Measurements from ENCODE around the gene FAAP100. TPM values are rescaled to one million over a fixed set of nuclear protein-coding genes. Genes with fewer than 3 reads are reported as not detected.

Gene FAAP100
- total and polyA plus RNA-seq, 7 donors: 11.6 to 16.3 (median 12.6) TPM

- Histone ChIP-seq H3K9me3 (no peaks in the 10 kb centered on the region), H3K27me3 (ENCODE audit: insufficient read depth in 3 of 3, low read length in 2 of 3) (no peaks in the 10 kb centered on the region), H3K4me3 (no peak overlapping the region), H3K4me1 (peaks cover 4% of the 10 kb centered on the region), H3K36me3 (ENCODE audit: insufficient read depth in 1 of 2, low read depth in 1 of 2) (no peaks in the 10 kb centered on the region), H3K27ac (no peak overlapping the region)
- no peak for ATAC-seq
- TF ChIP-seq CTCF (IDR thresholded peaks at IDR 0.05): no peak
- intact Hi-C loops (cut with DNase I): no loop called here
- WGBS, 3 donors: 51 to 57% (median 53%) methylated on average over 18 of the region's 18 CpGs
- no peak for DNase-seq
These were observed 60.0 kb downstream of the FAAP100 start for GRCh38 chr17:81492202-81492601.

DNA sequence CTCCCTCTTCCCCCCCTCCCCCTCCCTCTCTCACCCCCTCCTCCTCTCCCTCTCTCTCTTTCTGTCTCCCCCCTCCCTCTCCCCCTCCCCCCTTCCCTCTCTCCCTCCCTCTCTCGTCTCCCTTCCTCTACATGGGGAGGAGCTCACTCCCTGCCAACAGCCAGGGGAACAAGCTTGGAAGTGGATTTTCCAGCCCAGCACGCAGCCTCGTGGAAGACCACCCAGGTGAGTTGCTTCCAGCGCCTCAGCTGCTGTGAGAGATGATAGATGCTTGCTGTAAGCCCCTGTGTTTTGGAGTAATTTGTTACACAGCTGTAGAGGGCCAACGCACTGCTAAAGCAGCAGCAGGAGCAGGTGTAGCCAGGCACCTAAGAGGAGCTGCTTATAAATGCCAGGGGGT is 60.4 kb downstream of the FAAP100 start:
- Histone ChIP-seq H3K36me3 (ENCODE audit: insufficient read depth in 1 of 2, low read depth in 1 of 2) (no peaks in the 10 kb centered on the region), H3K9me3 (no peaks in the 10 kb centered on the region), H3K4me3 (no peak overlapping the region), H3K27ac (no peak overlapping the region), H3K27me3 (ENCODE audit: insufficient read depth in 3 of 3, low read length in 2 of 3) (no peaks in the 10 kb centered on the region), H3K4me1 (peaks cover 4% of the 10 kb centered on the region)
- intact Hi-C loops (cut with DNase I): no loop called here
- WGBS, 3 donors: 10 to 17% (median 15%) methylated on average over 5 of the region's 5 CpGs
- no peak for TF ChIP-seq CTCF (IDR thresholded peaks at IDR 0.05)
- DNase-seq: no peak
- ATAC-seq: no peak

GRCh38 chr17:81491181-81491581 is 61.0 kb downstream of the FAAP100 start:
- H3K27ac ChIP-seq: no peak overlapping the region
- peaks cover 4% of the 10 kb centered on the region for H3K4me1 ChIP-seq
- no peaks in the 10 kb centered on the region for H3K27me3 ChIP-seq (ENCODE audit: insufficient read depth in 3 of 3, low read length in 2 of 3)
- H3K9me3 ChIP-seq: no peaks in the 10 kb centered on the region
- no peak for DNase-seq
- no peak for ATAC-seq
- WGBS, 3 donors: 29 to 46% (median 44%) methylated on average over 4 to 5 of the region's 5 CpGs
- no peak for TF ChIP-seq CTCF (IDR thresholded peaks at IDR 0.05)
- H3K36me3 ChIP-seq (ENCODE audit: insufficient read depth in 1 of 2, low read depth in 1 of 2): no peaks in the 10 kb centered on the region
- H3K4me3 ChIP-seq: no peak overlapping the region
- intact Hi-C loops (cut with DNase I): no loop called here

- Histone ChIP-seq H3K27ac (no peak overlapping the region), H3K9me3 (no peaks in the 10 kb centered on the region), H3K36me3 (ENCODE audit: insufficient read depth in 1 of 2, low read depth in 1 of 2) (no peaks in the 10 kb centered on the region), H3K27me3 (ENCODE audit: insufficient read depth in 3 of 3, low read length in 2 of 3) (no peaks in the 10 kb centered on the region), H3K4me3 (no peak overlapping the region), H3K4me1 (peaks cover 4% of the 10 kb centered on the region)
- no peak for DNase-seq
- WGBS, 3 donors: 54 to 66% (median 65%) methylated on average over 14 of the region's 14 CpGs
- ATAC-seq: no peak
- intact Hi-C loops (cut with DNase I): no loop called here
- no peak for TF ChIP-seq CTCF (IDR thresholded peaks at IDR 0.05)
These were observed 61.9 kb downstream of the FAAP100 start for GRCh38 chr17:81489998-81490992.

Other genes starting within 250 kb of the FAAP100 start
- 10 to 100 TPM in 1 of 4 donors, 1 to 10 TPM in 3; 6.0 to 10.7 (median 7.7) TPM for gene BAHCC1, start 156.9 kb downstream of the FAAP100 start, total RNA-seq
- gene BAHCC1, start 156.9 kb downstream of the FAAP100 start, polyA plus RNA-seq: 1 to 10 TPM; 2.8 to 6.6 (median 4.1) TPM
- 100 to 1,000 TPM; 341 to 567 (median 431) TPM for gene ACTG1, start 39.6 kb downstream of the FAAP100 start, total RNA-seq
- gene ACTG1, start 39.6 kb downstream of the FAAP100 start, polyA plus RNA-seq: 100 to 1,000 TPM; 150 to 620 (median 219) TPM
- gene FSCN2, start 24.0 kb downstream of the FAAP100 start, total RNA-seq: under 1 TPM in 3 of 4 donors, not detected in 1; 0.13 to 0.71 (median 0.38) TPM
- under 1 TPM; 0.08 to 0.09 (median 0.08) TPM for gene FSCN2, start 24.0 kb downstream of the FAAP100 start, polyA plus RNA-seq
- 100 to 1,000 TPM; 151 to 324 (median 219) TPM for gene NPLOC4, start 84.8 kb upstream of the FAAP100 start, total RNA-seq
- 100 to 1,000 TPM in 2 of 3 donors, 10 to 100 TPM in 1; 87.3 to 414 (median 117) TPM for gene NPLOC4, start 84.8 kb upstream of the FAAP100 start, polyA plus RNA-seq
- gene TSPAN10, start 84.8 kb upstream of the FAAP100 start, total RNA-seq: under 1 TPM in 2 of 4 donors, not detected in 2; 0.22 to 0.67 TPM
- under 1 TPM; 0.09 to 0.39 (median 0.14) TPM for gene TSPAN10, start 84.8 kb upstream of the FAAP100 start, polyA plus RNA-seq
- under 1 TPM in 1 of 4 donors, not detected in 3; 0.64 TPM for gene PDE6G, start 104.2 kb upstream of the FAAP100 start, total RNA-seq
- 1 to 10 TPM in 1 of 3 donors, under 1 TPM in 2; 0.25 to 1.5 (median 0.56) TPM for gene PDE6G, start 104.2 kb upstream of the FAAP100 start, polyA plus RNA-seq
- 10 to 100 TPM; 15.5 to 23.6 (median 20.5) TPM for gene OXLD1, start 114.3 kb upstream of the FAAP100 start, total RNA-seq
- 10 to 100 TPM; 35.1 to 44.9 (median 39.8) TPM for gene OXLD1, start 114.3 kb upstream of the FAAP100 start, polyA plus RNA-seq
- gene CCDC137, start 114.4 kb upstream of the FAAP100 start, total RNA-seq: 10 to 100 TPM in 1 of 4 donors, 1 to 10 TPM in 3; 4.8 to 14.9 (median 8.6) TPM
- gene CCDC137, start 114.4 kb upstream of the FAAP100 start, polyA plus RNA-seq: 10 to 100 TPM; 11.3 to 47.4 (median 28.5) TPM
- gene ARL16, start 131.4 kb upstream of the FAAP100 start, total RNA-seq: 10 to 100 TPM in 3 of 4 donors, 1 to 10 TPM in 1; 7.8 to 15.6 (median 11.9) TPM
- 10 to 100 TPM; 23.2 to 29.3 (median 29.1) TPM for gene ARL16, start 131.4 kb upstream of the FAAP100 start, polyA plus RNA-seq
- 10 to 100 TPM; 38.6 to 74.5 (median 56.5) TPM for gene HGS, start 131.7 kb upstream of the FAAP100 start, total RNA-seq
- 100 to 1,000 TPM in 2 of 3 donors, 10 to 100 TPM in 1; 62.3 to 158 (median 139) TPM for gene HGS, start 131.7 kb upstream of the FAAP100 start, polyA plus RNA-seq
- 100 to 1,000 TPM in 2 of 4 donors, 10 to 100 TPM in 2; 93.0 to 175 (median 104) TPM for gene MRPL12, start 151.0 kb upstream of the FAAP100 start, total RNA-seq
- 100 to 1,000 TPM; 222 to 558 (median 242) TPM for gene MRPL12, start 151.0 kb upstream of the FAAP100 start, polyA plus RNA-seq
- 1 to 10 TPM; 2.4 to 6.3 (median 3.8) TPM for gene SLC25A10, start 159.9 kb upstream of the FAAP100 start, total RNA-seq
- gene SLC25A10, start 159.9 kb upstream of the FAAP100 start, polyA plus RNA-seq: 1 to 10 TPM; 5.9 to 7.0 (median 6.3) TPM

Data from psoas muscle (tissue), 8 donors.